ENCODE measurements around the gene PPP1R9B. TPM values are rescaled to one million over a fixed set of nuclear protein-coding genes. Genes with fewer than 3 reads are reported as not detected.

The PPP1R9B gene
- total and polyA plus RNA-seq, 2 of the 8 experiments (the other 6 are each of a cell fraction or from before 2014, with no cell fraction given), result 5.2 to 13.1 TPM

GRCh38 chr17:50133769-50134099, 16.7 kb downstream of the PPP1R9B start (continued):
- TF ChIP-seq RXRA (IDR thresholded peaks at IDR 0.05; ENCODE audit: insufficient read depth, low read depth, low read length) (no peak), MAFK (IDR thresholded peaks at IDR 0.05; ENCODE audit: low read depth, low read length) (no peak)
